ENCODE results near the gene NTF3.

- TF ChIP-seq, protein P1, sequence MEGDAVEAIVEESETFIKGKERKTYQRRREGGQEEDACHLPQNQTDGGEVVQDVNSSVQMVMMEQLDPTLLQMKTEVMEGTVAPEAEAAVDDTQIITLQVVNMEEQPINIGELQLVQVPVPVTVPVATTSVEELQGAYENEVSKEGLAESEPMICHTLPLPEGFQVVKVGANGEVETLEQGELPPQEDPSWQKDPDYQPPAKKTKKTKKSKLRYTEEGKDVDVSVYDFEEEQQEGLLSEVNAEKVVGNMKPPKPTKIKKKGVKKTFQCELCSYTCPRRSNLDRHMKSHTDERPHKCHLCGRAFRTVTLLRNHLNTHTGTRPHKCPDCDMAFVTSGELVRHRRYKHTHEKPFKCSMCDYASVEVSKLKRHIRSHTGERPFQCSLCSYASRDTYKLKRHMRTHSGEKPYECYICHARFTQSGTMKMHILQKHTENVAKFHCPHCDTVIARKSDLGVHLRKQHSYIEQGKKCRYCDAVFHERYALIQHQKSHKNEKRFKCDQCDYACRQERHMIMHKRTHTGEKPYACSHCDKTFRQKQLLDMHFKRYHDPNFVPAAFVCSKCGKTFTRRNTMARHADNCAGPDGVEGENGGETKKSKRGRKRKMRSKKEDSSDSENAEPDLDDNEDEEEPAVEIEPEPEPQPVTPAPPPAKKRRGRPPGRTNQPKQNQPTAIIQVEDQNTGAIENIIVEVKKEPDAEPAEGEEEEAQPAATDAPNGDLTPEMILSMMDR (IDR thresholded peaks at IDR 0.05) = no peak
- no peak for TF ChIP-seq POLR2A (IDR thresholded peaks at IDR 0.05)
Measured at GRCh38 chr12:5456030-5456429, 24.1 kb downstream of the NTF3 start.

Data from lower leg skin (tissue), 3 donors.